Fibroblast of skin of right quadriceps (primary cell): ENCODE measurements around the gene SLC37A2.

Experiments
- DNase-seq: peaks from one replicate; pipeline ENCODE4 v3.0.0-alpha.2; 2013

The SLC37A2 gene

GRCh38 chr11:125112208-125112604 is 49.1 kb downstream of the SLC37A2 start:
- DNase-seq = no peak

GRCh38 chr11:125114518-125114917 is 51.4 kb downstream of the SLC37A2 start:
- DNase-seq = no peak

GRCh38 chr11:125117429-125117828 is 54.3 kb downstream of the SLC37A2 start:
- no peak for DNase-seq

GRCh38 chr11:125123194-125123946 is 60.3 kb downstream of the SLC37A2 start:
- no peak for DNase-seq

- DNase-seq = peak; percentile 39
These were observed 61.0 kb downstream of the SLC37A2 start for GRCh38 chr11:125123947-125124617.

- no peak for DNase-seq
These were observed 61.5 kb downstream of the SLC37A2 start for GRCh38 chr11:125124618-125124992.

- peak; percentile 68 for DNase-seq
These were observed 65.3 kb downstream of the SLC37A2 start for GRCh38 chr11:125128450-125128849.

GRCh38 chr11:125129316-125129993 is 66.3 kb downstream of the SLC37A2 start:
- DNase-seq = no peak

GRCh38 chr11:125132071-125132470 is 69.0 kb downstream of the SLC37A2 start:
- DNase-seq = no peak

GRCh38 chr11:125132596-125132995 is 69.5 kb downstream of the SLC37A2 start:
- DNase-seq = peak; percentile 58

- no peak for DNase-seq
These were observed 72.9 kb downstream of the SLC37A2 start for GRCh38 chr11:125136001-125136400.

GRCh38 chr11:125138966-125139365 is 75.9 kb downstream of the SLC37A2 start:
- no peak for DNase-seq

- no peak for DNase-seq
These were observed 76.7 kb downstream of the SLC37A2 start for GRCh38 chr11:125139778-125140177.
